Stimulated activated CD4-positive, alpha-beta T cell treated with anti-CD3 and anti-CD28 coated beads, Interleukin-4, amount 100 ng/mL, for 4 hours (primary cell): ENCODE data around the gene PPP2R3C.
"Not testable (repeated sequence)": the region's sequence is repeated elsewhere in the genome, so short reads cannot be mapped to it uniquely, and the experiment has no call there.

Source experiments
- DNase-seq, 2 experiments: peaks; one replicate each; pipeline ENCODE4 v3.0.0-alpha.2; 2020

The PPP2R3C gene

GRCh38 chr14:35121887-35122695 is at the start of gene PPP2R3C, which contains the start of gene PRORP:
Gene PPP2R3C (minus strand): TSS chr14:35121990. CDS start chr14:35121959, 31 bp downstream.
Gene PRORP (plus strand): TSS chr14:35122552. CDS start chr14:35123246, 694 bp downstream.
- DNase-seq = peak; percentile 77 to 85

- no peak for DNase-seq
Measured at GRCh38 chr14:35167496-35167895, 45.7 kb upstream of the PPP2R3C start.

GRCh38 chr14:35164849-35165248 is 43.1 kb upstream of the PPP2R3C start:
- no peak for DNase-seq

- no peak for DNase-seq
Measured at GRCh38 chr14:35163384-35163783, 41.6 kb upstream of the PPP2R3C start.

GRCh38 chr14:35161231-35161630 is 39.4 kb upstream of the PPP2R3C start:
- DNase-seq = peak in 1 of 2 experiments; percentile 24

GRCh38 chr14:35159742-35160409 is 38.1 kb upstream of the PPP2R3C start:
- DNase-seq = no peak

GRCh38 chr14:35158951-35159653 is 37.3 kb upstream of the PPP2R3C start:
- no peak for DNase-seq

- DNase-seq = no peak
Measured at GRCh38 chr14:35158491-35158890, 36.7 kb upstream of the PPP2R3C start.

- DNase-seq = no peak
Measured at GRCh38 chr14:35155962-35156361, 34.2 kb upstream of the PPP2R3C start.

GRCh38 chr14:35154016-35154415 is 32.2 kb upstream of the PPP2R3C start:
- DNase-seq = no peak

GRCh38 chr14:35152531-35152930 is 30.7 kb upstream of the PPP2R3C start:
- DNase-seq = not testable (repeated sequence)

GRCh38 chr14:35149239-35149638 is 27.4 kb upstream of the PPP2R3C start:
- no peak for DNase-seq

GRCh38 chr14:35147711-35148110 is 25.9 kb upstream of the PPP2R3C start:
- no peak for DNase-seq

- no peak for DNase-seq
Measured at GRCh38 chr14:35147186-35147585, 25.4 kb upstream of the PPP2R3C start.

- no peak for DNase-seq
Measured at GRCh38 chr14:35146711-35147149, 24.9 kb upstream of the PPP2R3C start.

- DNase-seq = no peak
Measured at GRCh38 chr14:35144029-35144428, 22.2 kb upstream of the PPP2R3C start.

- no peak for DNase-seq
Measured at GRCh38 chr14:35140718-35141581, 19.2 kb upstream of the PPP2R3C start.

GRCh38 chr14:35138585-35138984 is 16.8 kb upstream of the PPP2R3C start:
- DNase-seq = no peak

- DNase-seq = no peak
Measured at GRCh38 chr14:35134329-35135123, 12.7 kb upstream of the PPP2R3C start.

GRCh38 chr14:35133542-35134328 is 11.9 kb upstream of the PPP2R3C start:
- DNase-seq = no peak

- no peak for DNase-seq
Measured at GRCh38 chr14:35124127-35124526, 2.3 kb upstream of the PPP2R3C start.
